Coronary artery (tissue), 2 donors: ENCODE results near the gene SMIM35.

Experiments used
- DNase-seq: peaks from one replicate; pipeline ENCODE4 v3.0.0-alpha.2; 2017; ENCODE audit warnings: low spot score
- H3K27ac ChIP-seq, 2 donors: fragments of 200-600 bp; sonication (generic); one replicate each; pipeline ENCODE4 v1.5.1; 2016 to 2019
- H3K4me3 ChIP-seq: fragments of 200-600 bp; sonication (generic); 2 replicates; pipeline ENCODE4 v1.5.1; 2016; ENCODE audit warnings: mild to moderate bottlenecking, moderate library complexity
- TF ChIP-seq, protein P1 (sequence below): fragments of 200-600 bp; sonication (generic); IDR thresholded peaks from one replicate; pipeline ENCODE4 v1.5.1; 2019; ENCODE audit warnings: antibody characterized with exemption

SMIM35 gene

DNA sequence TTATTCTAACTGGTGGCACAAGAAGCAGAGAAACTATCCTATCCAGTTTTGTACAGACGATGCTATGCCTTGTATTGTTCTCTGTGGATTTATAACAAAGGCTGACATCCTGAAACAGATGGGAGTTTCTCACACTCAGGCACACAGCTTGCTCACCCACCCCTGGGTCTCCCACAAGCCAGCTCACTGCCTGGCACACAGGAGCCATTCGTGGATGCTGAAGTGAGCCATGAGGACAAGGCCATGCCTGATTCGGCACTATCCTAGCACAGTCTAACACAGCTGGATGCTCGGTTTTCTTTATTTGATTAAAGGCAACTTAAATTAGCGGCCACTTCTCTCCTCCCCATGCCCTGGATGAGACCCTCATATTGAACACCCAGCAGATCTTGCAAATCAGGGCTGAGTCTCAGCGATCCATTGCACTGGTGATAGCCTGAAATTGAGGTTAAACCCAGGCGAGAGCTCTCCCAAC lies 35.6 kb downstream of the SMIM35 start:
- Histone ChIP-seq H3K4me3 (no peak overlapping the region), H3K27ac (no peak overlapping the region)
- TF ChIP-seq, protein P1, sequence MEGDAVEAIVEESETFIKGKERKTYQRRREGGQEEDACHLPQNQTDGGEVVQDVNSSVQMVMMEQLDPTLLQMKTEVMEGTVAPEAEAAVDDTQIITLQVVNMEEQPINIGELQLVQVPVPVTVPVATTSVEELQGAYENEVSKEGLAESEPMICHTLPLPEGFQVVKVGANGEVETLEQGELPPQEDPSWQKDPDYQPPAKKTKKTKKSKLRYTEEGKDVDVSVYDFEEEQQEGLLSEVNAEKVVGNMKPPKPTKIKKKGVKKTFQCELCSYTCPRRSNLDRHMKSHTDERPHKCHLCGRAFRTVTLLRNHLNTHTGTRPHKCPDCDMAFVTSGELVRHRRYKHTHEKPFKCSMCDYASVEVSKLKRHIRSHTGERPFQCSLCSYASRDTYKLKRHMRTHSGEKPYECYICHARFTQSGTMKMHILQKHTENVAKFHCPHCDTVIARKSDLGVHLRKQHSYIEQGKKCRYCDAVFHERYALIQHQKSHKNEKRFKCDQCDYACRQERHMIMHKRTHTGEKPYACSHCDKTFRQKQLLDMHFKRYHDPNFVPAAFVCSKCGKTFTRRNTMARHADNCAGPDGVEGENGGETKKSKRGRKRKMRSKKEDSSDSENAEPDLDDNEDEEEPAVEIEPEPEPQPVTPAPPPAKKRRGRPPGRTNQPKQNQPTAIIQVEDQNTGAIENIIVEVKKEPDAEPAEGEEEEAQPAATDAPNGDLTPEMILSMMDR, result no peak
- peak; percentile 55 for DNase-seq

DNA sequence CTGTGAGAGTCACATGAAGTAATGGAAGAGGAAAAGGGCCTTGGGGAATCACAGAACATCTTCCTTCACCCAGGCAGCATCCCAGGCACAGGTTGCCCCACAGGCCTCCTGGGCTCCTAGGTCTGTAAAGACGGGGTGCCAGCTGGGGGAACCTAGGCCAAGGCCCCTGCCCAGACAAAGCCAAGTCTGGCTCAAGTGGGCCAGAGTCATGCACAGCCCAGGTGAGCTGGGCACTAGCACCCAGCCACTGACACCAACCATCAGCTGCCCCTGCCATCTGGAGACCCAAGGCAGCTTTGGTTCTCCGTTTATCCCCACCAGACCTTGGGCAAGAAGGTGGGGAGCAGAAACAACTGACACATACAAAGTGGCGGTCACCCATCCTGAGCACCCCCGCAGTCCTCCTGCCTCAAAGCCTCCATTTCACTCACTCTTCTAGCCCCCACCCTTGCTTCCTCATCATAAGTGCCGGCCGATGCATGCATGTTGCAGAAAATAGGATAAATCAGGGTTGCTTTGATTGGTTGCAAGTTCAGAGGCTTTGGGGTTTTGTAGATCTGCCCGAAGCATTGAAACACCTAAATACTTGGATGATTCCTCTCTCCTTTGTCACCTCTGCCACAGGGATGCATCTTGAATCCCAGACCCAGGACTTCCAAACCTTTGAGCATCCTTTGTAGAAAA lies 36.4 kb downstream of the SMIM35 start:
- TF ChIP-seq, protein P1, result no peak
- DNase-seq, result no peak
- no peak overlapping the region for H3K27ac ChIP-seq
- H3K4me3 ChIP-seq, result no peak overlapping the region

DNA sequence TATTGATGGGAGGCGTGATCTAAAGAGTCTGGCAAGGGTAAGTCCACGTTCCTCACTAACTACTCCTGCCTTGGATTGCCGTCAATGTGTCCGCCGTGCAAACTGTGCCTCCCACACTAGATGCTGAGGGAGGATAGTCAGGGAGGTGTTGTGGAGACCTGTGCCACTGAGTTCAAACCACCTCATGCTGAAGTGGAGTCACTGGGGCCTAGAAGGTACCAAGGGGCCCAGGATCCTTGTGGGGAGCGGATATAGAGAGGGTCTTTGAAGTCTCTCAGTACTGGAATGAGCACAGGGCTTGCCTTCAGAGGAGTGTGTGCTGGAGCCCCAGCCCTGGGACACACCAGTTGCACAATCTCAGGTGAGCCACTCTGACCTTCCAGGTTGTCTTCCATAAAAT lies 37.0 kb downstream of the SMIM35 start:
- TF ChIP-seq, protein P1, result no peak
- Histone ChIP-seq H3K4me3 (no peak overlapping the region), H3K27ac (no peak overlapping the region)
- DNase-seq, result no peak

DNA sequence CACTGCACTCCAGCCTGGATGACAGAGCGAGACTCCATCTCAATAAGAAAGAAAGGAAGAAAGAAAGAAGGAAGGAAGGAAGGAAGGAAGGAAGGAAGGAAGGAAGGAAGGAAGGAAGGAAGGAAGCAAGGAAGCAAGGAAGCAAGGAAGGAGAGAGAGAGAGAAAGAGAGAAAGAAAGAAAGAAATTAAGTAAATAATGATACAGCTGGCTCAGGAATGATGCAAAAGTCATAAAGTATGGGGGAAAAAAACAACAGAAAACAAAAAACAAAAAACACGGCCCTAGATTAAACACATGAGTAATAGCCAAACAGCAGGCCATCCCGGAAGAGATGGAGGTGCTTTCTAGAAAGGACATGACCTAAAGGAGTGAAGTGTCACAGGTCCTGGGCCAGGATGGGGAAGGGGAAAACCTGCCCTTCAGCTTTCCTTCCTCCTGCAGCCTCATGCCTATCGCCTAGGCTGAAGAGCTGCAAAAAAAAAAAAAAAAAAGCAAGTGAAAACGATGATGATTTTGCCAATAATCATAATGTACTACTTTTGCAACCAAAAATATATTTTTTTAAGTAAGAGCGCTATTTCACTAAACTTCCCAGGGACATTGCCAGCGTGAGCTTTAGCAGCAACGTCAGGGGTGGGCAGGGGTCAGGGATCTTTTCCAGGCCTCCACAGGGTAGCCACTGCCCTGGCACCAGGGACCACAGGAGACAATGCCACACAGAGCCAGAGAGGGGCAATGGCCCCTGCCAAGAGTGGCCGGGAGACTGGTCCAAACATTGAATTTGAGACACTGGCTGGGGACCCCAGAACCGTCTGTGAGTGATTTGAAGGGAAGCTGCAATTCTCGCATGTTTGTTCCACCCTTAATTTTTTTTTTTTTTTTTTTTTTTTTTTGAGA lies 38.0 kb downstream of the SMIM35 start:
- Histone ChIP-seq H3K27ac (no peak overlapping the region), H3K4me3 (no peak overlapping the region)
- no peak for DNase-seq
- TF ChIP-seq, protein P1, result no peak

DNA sequence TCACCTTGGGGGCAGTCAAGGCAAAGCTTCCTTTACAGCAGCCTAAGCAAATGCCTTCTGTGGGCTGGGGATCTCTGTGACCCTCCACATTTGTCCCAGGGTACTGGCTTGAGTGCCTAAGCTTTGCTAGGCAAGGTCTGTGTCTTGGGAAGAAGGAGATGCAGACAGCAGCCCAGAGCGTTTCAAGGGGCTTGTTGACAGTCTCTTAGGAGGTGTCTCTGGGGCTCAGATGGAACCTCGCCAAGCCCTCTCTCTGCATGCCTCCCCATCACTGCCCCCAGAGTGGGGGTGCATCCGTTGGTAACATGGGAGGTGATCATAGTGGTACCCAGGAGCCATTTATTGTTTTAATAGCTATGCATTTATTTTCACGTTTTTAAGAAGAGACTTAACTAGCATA lies 39.0 kb downstream of the SMIM35 start:
- no peak for DNase-seq
- Histone ChIP-seq H3K4me3 (no peak overlapping the region), H3K27ac (no peak overlapping the region)
- TF ChIP-seq, protein P1, result no peak

DNA sequence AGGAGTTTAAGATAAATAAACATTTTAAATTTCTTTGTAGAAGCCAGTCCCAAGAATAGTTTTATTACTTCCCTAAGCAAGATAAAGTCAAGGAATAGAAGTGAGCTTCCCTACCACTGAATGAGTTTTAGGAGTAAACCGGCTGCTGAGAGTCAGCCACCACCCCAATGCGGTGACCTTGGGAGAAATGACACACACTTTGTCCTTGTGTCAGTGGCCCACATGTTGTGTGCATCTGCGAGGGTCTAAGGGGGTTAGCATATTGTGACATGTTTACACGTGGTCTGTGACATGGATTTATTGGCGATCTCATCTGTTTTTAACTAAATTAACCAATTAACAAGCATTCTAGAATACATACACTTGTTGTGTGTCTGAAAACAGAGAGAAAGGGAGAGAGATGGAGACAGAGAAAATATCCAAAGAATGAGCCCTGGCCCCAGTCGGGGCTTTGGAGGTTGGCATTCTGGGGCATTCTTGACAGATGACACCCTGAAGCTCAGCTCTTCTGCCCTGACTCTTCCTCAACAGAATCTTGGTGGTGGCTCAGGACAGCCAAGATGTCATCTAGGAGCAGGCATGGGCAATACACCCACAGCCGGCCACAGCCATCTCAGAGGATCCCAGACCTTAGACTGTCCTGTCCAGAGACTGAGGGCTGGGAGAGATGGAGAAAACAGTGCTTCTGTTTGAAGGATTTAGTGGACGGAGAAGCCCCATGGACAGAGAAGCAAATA lies 39.6 kb downstream of the SMIM35 start:
- Histone ChIP-seq H3K4me3 (no peak overlapping the region), H3K27ac (no peak overlapping the region)
- DNase-seq, result no peak
- TF ChIP-seq, protein P1, result no peak
